ENCODE measurements around the gene ADGRL2. TPM values are rescaled to one million over a fixed set of nuclear protein-coding genes. Genes with fewer than 3 reads are reported as not detected.

Gene ADGRL2
- total RNA-seq, 1 donor from 2014 or later = 126 TPM

DNA sequence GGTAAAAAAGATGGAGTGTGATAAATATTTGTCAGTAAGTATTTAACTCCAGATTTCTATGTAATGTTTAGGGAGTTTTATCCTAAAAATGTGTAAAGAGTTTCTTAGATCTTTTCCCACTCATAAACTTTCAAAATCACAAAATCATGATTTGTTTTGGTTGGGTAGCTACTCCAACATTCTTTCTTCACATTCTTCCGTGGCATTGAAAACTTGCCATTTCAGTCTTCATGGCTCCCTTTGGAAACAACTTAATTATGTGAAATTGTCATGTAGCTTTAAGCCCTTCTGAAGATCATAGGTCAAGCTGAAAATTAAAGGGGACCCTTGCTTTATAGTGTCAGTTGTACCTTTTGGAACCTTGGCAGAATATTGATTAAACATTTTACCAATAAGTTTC is 73.2 kb downstream of the ADGRL2 start:
- Histone ChIP-seq H3K4me3 (ENCODE audit: insufficient read depth, low read depth, low read length) (no peak overlapping the region), H2AFZ (ENCODE audit: low read depth, low read length) (no peak overlapping the region), H3K9ac (ENCODE audit: low read length) (no peak overlapping the region), H3K36me3 (ENCODE audit: insufficient read depth, low read length) (no peaks in the 10 kb centered on the region), H3K9me3 (ENCODE audit: insufficient read depth, low read depth, low read length) (no peaks in the 10 kb centered on the region), H4K20me1 (ENCODE audit: insufficient read depth, low read length) (no peaks in the 10 kb centered on the region), H3K27me3 (ENCODE audit: insufficient read depth, low read length) (no peaks in the 10 kb centered on the region), H3K4me1 (ENCODE audit: insufficient read depth, low read length) (peaks cover 18% of the 10 kb centered on the region), H3K27ac (ENCODE audit: low read depth, low read length) (no peak overlapping the region), H3K79me2 (ENCODE audit: insufficient read depth, low read length) (peaks cover 4% of the 10 kb centered on the region), H3K4me2 (ENCODE audit: low read length) (no peak overlapping the region)
- H3K27ac Mint-ChIP-seq (ENCODE audit: unreplicated experiment) = no peak overlapping the region
- H3K9me3 Mint-ChIP-seq (ENCODE audit: unreplicated experiment) = no peaks in the 10 kb centered on the region
- H3K36me3 Mint-ChIP-seq (ENCODE audit: low read depth, unreplicated experiment) = peaks cover 7% of the 10 kb centered on the region
- no peak for FAIRE-seq
- H3K4me1 Mint-ChIP-seq (ENCODE audit: low read depth, unreplicated experiment) = peaks cover 47% of the 10 kb centered on the region
- no peaks in the 10 kb centered on the region for H3K27me3 Mint-ChIP-seq (ENCODE audit: low read depth, unreplicated experiment)
- peak; percentile 8 for DNase-seq (ENCODE audit: low read depth)
- no peak overlapping the region for H3K4me3 Mint-ChIP-seq (ENCODE audit: unreplicated experiment)
- TF ChIP-seq, protein P1, sequence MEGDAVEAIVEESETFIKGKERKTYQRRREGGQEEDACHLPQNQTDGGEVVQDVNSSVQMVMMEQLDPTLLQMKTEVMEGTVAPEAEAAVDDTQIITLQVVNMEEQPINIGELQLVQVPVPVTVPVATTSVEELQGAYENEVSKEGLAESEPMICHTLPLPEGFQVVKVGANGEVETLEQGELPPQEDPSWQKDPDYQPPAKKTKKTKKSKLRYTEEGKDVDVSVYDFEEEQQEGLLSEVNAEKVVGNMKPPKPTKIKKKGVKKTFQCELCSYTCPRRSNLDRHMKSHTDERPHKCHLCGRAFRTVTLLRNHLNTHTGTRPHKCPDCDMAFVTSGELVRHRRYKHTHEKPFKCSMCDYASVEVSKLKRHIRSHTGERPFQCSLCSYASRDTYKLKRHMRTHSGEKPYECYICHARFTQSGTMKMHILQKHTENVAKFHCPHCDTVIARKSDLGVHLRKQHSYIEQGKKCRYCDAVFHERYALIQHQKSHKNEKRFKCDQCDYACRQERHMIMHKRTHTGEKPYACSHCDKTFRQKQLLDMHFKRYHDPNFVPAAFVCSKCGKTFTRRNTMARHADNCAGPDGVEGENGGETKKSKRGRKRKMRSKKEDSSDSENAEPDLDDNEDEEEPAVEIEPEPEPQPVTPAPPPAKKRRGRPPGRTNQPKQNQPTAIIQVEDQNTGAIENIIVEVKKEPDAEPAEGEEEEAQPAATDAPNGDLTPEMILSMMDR (IDR thresholded peaks at IDR 0.05; ENCODE audit: insufficient read depth, low read depth, low read length) = no peak
- TF ChIP-seq EZH2 (IDR thresholded peaks at IDR 0.05; ENCODE audit: insufficient read depth, low read length) = no peak

- H3K27me3 ChIP-seq (ENCODE audit: insufficient read depth, low read length) = no peaks in the 10 kb centered on the region
- no peak overlapping the region for H3K4me2 ChIP-seq (ENCODE audit: low read length)
- H3K27ac ChIP-seq (ENCODE audit: low read depth, low read length) = no peak overlapping the region
- H3K79me2 ChIP-seq (ENCODE audit: insufficient read depth, low read length) = peaks cover 4% of the 10 kb centered on the region
- TF ChIP-seq, protein P1 (IDR thresholded peaks at IDR 0.05; ENCODE audit: insufficient read depth, low read depth, low read length) = no peak
- no peak for TF ChIP-seq EZH2 (IDR thresholded peaks at IDR 0.05; ENCODE audit: insufficient read depth, low read length)
- H4K20me1 ChIP-seq (ENCODE audit: insufficient read depth, low read length) = no peaks in the 10 kb centered on the region
- H2AFZ ChIP-seq (ENCODE audit: low read depth, low read length) = no peak overlapping the region
- no peaks in the 10 kb centered on the region for H3K9me3 ChIP-seq (ENCODE audit: insufficient read depth, low read depth, low read length)
- H3K4me1 ChIP-seq (ENCODE audit: insufficient read depth, low read length) = peaks cover 18% of the 10 kb centered on the region
- FAIRE-seq (no peak), DNase-seq (ENCODE audit: low read depth) (no peak)
- H3K27me3 Mint-ChIP-seq (ENCODE audit: low read depth, unreplicated experiment) = no peaks in the 10 kb centered on the region
- H3K36me3 Mint-ChIP-seq (ENCODE audit: low read depth, unreplicated experiment) = peaks cover 7% of the 10 kb centered on the region
- no peak overlapping the region for H3K4me3 Mint-ChIP-seq (ENCODE audit: unreplicated experiment)
- H3K9ac ChIP-seq (ENCODE audit: low read length) = no peak overlapping the region
- no peaks in the 10 kb centered on the region for H3K36me3 ChIP-seq (ENCODE audit: insufficient read depth, low read length)
- no peaks in the 10 kb centered on the region for H3K9me3 Mint-ChIP-seq (ENCODE audit: unreplicated experiment)
- H3K4me1 Mint-ChIP-seq (ENCODE audit: low read depth, unreplicated experiment) = peaks cover 51% of the 10 kb centered on the region
- no peak overlapping the region for H3K4me3 ChIP-seq (ENCODE audit: insufficient read depth, low read depth, low read length)
- H3K27ac Mint-ChIP-seq (ENCODE audit: unreplicated experiment) = peak overlapping the region; percentile 23
Measured at GRCh38 chr1:81874461-81874860, 73.7 kb downstream of the ADGRL2 start.

DNA sequence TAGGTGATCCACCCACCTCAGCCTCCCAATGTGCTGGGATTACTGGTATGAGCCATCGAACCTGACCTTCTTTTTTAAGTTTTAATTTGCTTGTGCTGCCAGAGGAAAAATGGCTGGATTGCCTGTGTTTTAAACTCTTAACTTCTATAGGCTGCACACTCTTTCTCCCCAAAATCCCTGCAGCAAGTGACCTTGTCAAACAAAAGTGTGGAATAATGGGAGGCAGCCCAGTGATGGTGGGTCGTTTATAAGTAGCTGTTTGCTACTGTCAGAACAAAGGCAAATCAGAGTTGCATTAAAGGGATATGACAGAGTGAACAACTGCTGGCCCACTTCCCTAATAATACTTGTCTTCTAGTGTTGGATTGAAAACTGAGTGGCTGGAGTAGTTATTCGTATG is 74.2 kb downstream of the ADGRL2 start:
- H3K27ac Mint-ChIP-seq (ENCODE audit: unreplicated experiment) = peak overlapping the region; percentile 19
- H3K9me3 ChIP-seq (ENCODE audit: insufficient read depth, low read depth, low read length) = no peaks in the 10 kb centered on the region
- no peak overlapping the region for H3K4me3 Mint-ChIP-seq (ENCODE audit: unreplicated experiment)
- H3K4me1 ChIP-seq (ENCODE audit: insufficient read depth, low read length) = peaks cover 18% of the 10 kb centered on the region
- H2AFZ ChIP-seq (ENCODE audit: low read depth, low read length) = no peak overlapping the region
- no peak overlapping the region for H3K27ac ChIP-seq (ENCODE audit: low read depth, low read length)
- peaks cover 7% of the 10 kb centered on the region for H3K36me3 Mint-ChIP-seq (ENCODE audit: low read depth, unreplicated experiment)
- H3K9ac ChIP-seq (ENCODE audit: low read length) = no peak overlapping the region
- H3K4me1 Mint-ChIP-seq (ENCODE audit: low read depth, unreplicated experiment) = peaks cover 54% of the 10 kb centered on the region
- TF ChIP-seq EZH2 (IDR thresholded peaks at IDR 0.05; ENCODE audit: insufficient read depth, low read length) = no peak
- TF ChIP-seq, protein P1 (IDR thresholded peaks at IDR 0.05; ENCODE audit: insufficient read depth, low read depth, low read length) = no peak
- no peaks in the 10 kb centered on the region for H3K27me3 ChIP-seq (ENCODE audit: insufficient read depth, low read length)
- DNase-seq (ENCODE audit: low read depth) (no peak), FAIRE-seq (no peak)
- no peaks in the 10 kb centered on the region for H4K20me1 ChIP-seq (ENCODE audit: insufficient read depth, low read length)
- H3K9me3 Mint-ChIP-seq (ENCODE audit: unreplicated experiment) = no peaks in the 10 kb centered on the region
- H3K4me3 ChIP-seq (ENCODE audit: insufficient read depth, low read depth, low read length) = no peak overlapping the region
- H3K4me2 ChIP-seq (ENCODE audit: low read length) = no peak overlapping the region
- peaks cover 4% of the 10 kb centered on the region for H3K79me2 ChIP-seq (ENCODE audit: insufficient read depth, low read length)
- no peaks in the 10 kb centered on the region for H3K27me3 Mint-ChIP-seq (ENCODE audit: low read depth, unreplicated experiment)
- no peaks in the 10 kb centered on the region for H3K36me3 ChIP-seq (ENCODE audit: insufficient read depth, low read length)

Data from astrocyte (in vitro differentiated cells and primary cell).